Activated CD4-positive, alpha-beta T cell treated with anti-CD3 and anti-CD28 coated beads for 1 hour (primary cell): ENCODE results near the gene PRRG2.
A peak's percentile ranks its signal among the peaks of the same experiment; 100 is the strongest.

Source experiments
- DNase-seq: peaks from one replicate; pipeline ENCODE4 v3.0.0-alpha.2; 2020

PRRG2 gene

DNA sequence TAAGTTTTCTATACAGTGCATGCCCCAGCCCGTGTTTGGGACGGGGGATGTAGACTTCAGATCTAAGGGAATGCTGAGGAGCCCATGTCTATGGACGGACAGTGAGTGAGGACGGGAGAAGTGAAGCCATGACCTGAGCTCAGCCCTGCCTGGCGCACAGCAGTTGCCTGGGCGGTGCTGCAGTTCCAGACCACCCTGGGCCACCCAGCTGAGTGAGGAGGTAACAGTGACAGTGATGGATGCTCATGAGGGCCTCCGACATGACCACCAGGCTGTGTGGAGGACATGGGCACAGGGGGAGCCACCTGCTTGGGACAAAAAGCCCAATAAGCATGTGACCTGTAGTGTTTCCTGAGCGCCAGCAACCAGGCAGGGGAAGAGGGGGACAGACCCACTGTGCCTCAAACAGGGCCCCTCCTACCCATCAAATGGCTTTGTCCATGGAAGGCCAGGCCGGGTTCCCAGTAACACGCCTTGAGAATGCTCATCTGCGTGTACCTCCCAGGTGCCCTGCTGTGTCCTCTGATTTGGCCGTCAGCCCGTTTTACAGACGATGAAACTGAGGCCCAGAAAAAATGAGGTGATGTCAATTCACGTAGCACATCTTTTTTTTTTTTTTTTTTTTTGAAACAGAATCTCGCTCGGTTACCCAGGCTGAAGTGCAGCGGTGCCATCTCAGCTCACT lies 23.3 kb upstream of the PRRG2 start:
- no peak for DNase-seq

DNA sequence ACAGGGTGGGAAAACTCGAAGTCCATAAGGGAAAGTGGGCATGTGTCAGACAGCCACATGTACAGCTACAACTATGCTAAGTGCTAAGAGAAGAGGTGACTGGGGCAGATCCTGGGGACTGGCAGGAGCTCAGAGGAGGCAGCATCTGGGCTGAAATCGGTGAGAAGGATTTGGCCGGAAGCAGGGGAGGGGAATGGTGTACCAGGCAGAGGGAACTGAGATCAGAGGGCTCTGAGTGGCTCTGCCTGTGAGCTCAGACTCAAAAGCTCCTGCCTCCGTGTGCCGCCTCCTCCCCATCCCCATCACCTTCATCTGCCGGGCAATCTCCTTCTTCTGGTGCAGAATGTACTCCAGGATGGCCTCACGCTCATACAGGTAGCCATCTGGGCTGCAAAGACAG lies 22.5 kb upstream of the PRRG2 start:
- no peak for DNase-seq

DNA sequence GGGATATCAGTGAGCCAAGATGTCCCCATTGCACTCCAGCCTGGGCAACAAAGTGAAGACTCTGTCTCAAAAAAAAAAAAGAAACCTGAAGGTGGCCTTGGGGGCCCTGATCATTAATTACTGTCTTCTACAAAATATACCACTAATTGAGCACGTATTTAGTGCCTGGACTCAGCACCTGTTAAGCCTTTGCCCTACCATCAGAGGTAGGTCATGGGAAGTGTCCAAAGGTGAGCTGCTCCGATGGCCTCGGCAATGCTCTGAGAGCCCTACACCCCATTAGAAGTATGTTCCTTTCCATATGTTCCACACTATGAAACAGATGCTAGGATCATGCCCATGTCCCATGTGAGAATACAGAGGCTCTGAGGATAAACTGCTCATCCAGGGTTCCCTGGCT lies 21.7 kb upstream of the PRRG2 start:
- no peak for DNase-seq

DNA sequence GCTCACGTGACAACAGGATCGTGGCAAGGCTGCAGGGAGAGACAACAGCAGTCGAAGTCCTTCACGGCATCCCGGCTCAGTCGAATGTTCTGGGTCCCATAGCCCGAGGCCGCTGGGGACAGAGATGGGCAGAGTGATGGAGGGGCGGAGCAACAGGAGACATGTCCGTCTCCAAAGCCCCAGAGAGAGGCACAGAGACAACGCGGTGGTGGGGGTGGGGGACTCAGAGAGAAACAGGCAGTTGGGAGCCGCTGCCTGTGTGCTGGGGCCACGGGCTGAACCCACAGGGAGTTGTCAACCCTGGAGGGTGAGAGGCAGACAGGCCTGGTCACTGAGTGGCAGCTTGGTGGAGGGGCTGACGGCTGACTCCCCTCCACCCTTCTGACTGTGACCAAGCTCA lies 21.2 kb upstream of the PRRG2 start:
- no peak for DNase-seq

DNA sequence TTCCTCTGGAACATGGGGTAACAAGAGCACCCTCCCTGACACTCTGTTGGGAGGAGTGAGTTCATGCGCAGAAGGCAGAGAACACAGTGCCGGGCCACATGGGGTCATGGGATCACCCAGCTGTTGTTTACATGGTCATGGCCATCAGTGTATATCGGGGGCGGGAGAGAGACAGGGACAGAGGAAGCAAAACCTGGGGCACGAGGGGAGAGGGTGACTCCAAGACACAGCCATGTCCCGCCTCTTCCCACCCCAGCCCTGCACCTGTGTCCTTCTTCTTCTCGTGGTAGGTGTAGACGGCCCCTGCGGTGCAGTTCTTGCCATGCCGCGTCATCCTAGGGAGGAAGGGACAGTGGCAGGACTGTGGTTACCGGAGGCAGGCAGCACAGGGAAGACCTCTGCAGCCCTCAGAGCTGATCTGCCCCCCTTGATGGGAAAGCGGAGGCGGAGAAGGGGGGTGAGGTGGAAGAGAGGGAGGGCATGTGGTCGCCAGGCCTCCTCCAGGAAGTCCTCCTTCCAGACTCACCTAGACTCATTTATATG lies 20.7 kb upstream of the PRRG2 start:
- no peak for DNase-seq

DNA sequence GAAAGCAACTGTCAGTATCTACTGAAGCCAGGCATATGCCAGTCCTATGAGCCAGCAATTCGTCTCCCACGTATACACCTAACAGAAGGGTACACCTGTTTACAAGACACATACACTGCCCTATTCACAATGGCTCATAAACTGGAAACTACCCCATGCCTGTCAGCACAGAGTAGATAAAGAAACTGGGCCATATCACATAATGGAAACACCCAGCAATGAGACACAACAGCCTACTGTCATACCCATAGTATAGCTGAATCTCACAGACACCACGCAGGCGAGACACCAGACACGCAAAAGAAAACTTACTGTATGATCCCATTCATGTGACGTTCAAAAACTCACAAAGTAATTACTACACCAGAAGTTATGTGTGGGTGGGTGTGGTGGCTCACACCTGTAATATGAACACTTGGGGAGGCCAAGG lies 16.5 kb upstream of the PRRG2 start:
- no peak for DNase-seq

DNA sequence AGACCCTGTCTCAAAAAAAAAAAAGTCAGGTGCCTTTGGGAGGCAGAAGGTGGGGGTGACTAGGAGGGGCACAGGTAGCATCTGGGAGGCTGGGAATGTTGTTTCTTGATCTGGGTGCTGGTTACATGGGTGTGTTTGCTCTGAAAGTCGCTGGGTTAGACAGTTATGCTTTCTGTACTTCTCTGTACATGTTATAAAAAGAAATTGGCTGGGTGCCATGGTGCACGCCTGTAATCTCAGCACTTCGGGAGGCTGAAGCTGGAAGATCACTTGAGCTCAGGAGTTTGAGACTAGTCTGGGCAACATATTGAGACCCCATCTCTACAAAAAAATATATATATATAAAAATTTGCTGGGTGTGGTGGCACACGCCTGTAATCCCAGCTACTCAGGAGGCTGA lies 15.9 kb upstream of the PRRG2 start:
- no peak for DNase-seq

DNA sequence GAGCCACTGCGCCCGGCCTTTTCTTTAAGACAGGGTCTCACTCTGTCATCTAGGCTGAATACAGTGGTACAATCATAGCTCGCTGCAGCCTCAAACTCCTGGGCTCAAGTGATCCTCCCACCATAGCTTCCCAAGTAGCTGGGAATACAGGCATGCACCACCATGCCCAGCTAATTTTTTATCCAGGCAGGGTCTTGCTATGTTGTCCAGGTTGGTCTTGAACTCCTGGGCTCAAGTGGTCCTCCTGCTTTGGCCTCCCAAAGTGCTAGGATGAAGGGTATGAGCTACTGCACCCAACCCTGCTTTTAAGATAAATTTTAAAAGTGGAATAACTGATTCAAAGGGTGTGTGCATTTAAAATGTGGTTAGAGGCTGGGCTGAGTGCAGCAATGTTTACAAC lies 14.8 kb upstream of the PRRG2 start:
- DNase-seq = no peak

DNA sequence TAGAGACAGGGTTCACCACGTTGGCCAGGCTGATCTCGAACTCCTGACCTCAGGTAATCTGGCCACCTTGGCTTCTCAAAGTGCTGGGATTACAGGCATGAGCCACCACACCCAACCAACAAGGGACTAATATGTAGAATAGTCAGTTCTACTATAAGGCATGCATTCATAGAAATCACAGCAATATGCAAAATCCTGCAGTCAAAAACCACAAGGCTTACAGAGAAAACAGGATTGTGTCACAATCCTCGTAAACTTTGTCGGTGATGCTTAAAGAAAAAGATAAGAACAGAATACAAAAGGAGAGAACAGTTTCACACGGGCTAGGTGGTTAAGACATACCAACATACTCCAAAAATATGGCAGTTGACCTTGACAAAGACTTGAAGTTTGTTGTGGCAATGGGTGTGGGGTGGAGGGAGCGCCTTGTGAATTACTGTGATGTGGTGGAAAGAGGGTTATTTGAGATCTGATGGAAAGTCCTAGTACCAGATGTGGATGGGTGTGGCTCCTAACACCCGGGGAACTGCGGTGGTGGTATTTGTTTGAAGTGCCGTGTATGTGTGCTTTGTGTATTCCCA lies 13.2 kb upstream of the PRRG2 start:
- DNase-seq = peak; percentile 54

DNA sequence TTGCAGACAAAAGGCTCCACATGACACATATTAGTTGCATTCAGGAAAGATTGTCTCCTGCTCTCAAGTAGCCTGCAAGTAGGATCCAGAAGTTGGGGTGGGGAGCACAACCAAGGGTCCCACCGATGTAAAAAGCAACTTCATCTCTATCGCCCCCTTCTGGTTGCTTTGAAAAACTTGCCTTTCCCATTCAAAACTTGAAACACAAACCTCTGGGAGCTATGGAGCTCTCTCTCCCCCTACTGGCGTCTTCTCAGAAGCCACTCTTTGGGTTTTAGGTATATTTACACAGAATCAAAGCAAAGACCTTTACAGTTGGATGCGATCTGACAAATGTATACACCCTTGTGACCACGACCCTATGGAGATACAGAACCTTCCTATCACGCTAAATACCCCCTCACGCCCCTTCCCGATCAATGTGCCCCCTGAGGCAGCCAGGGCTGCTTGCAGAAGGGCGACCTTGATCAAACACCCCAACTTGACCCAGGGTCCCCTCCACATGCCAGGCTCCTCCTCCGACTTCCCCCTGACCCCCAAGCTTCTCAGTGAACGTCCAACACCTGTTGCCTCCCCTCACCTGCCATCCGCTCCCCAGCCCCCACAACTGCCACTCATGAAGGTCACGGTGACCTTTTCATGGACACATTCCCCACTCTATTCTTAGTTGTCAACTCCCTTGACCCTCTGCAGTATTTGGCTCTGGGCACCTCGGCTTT lies 10.8 kb upstream of the PRRG2 start:
- DNase-seq = peak; percentile 55

DNA sequence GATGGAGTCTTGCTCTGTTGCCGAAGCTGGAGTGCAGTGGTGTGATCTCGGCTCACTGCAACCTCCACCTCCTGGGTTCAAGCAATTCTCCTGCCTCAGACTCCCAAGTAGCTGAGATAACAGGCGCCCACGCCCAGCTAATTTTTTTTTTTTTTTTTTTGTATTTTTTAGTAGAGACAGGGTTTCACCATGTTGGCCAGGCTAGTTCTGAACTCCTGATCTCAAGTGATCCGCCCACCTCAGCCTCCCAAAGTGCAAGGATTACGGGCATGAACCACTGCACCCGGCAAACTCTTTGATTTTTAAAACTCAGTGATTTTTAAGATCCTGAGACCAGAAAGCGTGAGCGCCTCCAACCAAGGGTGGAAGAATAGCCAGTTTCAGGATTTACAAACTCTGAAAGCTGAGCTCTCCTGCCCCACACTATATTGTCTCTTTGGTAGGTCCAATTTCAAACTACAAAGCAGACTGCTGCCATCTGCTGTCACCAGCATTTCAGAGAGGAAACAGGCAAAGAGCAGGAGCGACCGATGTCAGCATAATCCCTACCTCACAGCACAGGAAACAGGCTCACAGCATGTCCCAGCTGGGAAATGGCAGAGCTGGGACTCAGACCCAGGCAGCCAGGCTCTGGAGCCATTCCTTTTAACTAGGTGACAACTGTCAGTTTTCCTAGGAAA lies 10.0 kb upstream of the PRRG2 start:
- no peak for DNase-seq

DNA sequence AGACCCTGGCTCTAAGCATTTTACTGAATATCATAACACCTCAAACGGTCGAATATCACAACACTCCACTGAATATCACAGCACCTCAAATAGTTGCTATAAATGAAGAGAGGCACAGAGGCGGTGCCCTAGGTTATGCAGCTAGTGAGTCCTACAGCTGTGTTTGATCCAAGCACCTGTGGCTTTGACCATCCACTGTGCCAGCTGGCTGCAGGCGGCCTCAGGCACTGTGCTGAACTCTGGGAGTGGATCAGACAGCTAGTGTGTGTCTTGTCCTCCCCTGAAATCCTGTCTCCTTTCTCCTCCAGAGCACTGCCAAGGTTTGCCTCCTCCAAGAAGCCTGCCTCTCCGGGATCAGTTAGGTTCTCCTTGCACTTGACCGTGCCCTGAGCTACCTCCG lies 8.1 kb upstream of the PRRG2 start:
- DNase-seq = no peak

DNA sequence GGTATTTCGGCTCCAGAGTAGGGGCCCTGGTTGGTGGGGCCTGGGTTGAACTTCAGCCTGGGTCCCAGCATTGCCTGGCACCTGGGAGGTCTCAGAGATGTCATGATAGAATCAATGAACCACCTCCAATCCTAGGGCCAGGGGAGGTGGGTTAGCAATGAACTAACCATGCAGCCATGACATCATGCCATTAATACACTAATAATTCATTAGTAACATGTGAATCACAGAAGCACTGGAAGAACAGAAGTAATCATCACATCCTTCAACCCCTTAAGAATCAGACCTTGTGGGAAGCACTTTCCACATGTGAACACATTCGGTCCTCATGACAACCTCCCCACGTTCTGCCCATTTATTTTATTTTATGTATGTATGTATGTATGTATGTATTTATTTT lies 7.7 kb upstream of the PRRG2 start:
- DNase-seq = no peak

DNA sequence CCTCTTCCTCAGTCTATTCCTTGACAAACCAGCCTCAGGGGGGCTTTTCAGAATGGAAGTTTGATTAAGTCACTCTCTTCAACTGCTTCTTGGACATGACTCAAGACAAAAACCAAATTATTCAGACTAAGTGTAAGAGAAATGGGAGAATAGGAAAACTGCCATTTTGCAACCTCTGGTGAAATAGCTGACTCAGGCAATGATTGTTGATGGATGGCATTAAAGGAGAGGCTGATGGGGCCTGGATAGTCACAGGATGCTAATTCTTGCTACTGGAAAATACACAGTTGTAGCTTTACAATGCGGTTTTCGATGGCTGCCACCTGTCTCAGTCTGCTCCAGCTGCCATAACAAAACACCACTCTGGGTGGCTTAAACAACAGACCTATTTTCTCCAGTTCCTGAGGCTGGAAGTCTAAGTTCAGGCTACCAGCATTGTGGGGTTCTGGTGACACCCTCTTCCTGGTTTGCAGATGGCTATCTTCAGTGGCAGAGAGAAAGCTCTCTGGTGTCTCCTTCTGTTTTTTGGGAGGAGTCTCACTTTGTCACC lies 6.8 kb upstream of the PRRG2 start:
- no peak for DNase-seq

DNA sequence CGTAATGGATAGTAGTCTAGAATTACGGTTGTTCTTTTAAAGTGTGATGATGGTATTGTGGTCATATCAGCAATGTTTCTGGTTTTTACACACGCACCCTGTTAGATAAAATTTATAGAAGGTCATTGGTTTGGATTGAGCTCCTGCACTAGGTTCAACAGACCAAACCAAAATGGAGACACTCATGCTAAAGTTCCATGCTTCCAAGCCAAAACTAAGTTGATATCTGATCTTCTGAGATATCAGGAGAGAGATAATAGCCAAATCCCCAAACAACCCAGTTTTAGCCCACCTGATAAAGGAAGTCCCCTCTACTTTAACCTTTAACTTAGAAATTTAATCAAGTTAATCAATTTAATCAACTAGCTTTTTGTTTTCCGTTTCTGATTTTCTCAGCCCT lies 1.9 kb upstream of the PRRG2 start:
- no peak for DNase-seq

DNA sequence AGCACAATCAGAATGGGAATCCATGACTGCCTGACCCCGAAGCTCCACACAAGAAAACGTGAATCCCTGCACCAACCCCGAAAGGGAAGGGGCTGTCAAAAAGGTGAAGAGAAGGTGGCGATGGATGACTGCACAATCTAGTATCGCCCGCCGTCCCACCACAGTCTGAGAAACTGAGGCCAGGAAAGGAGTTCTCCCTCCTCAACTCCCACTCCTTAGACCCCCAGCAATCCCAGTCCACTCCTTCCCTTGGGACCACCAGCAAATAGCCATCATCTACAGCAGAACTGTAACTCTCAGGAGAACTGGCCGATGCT lies 1.2 kb upstream of the PRRG2 start:
- no peak for DNase-seq

DNA sequence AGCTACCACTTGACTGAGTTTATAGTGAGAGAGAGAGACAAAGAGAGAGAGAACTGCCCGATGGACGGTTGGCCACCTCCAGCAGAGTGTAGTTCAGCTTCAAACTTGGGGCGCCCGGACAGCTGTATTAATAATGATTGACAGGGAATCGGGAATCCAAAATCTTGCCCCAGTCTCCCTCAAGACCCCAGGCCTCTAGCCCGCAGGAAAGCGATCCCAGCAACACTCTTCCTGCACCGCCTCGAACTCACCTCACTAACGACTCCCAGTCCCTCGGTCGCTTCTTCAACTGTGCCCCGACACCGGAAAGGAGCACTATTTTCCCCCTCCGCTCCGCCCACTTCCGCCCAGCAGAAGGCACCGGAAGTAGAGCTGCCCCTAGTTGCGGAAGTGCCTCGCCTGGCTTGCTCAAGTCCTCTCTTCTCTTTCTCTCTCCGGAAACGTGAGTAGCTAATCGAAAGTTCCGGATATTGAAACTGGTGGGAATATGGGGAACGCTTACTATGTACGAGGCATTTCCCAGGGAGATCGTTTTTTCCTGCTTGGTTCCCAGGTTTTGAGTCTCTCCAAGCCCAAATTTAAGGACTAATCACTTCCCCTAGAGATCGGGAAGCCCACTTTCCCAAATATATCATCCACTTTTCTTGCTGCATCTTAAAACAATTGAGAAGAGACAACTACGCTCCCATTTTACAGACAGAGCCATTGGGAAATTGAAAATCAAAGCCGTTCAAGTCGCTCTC lies 681 bp upstream of the PRRG2 start, which contains the start of gene NOSIP:
NOSIP (minus strand) TSS at position 293 of the 743 bp plus-strand sequence. CDS start 19,865 bp downstream, outside the sequence.
- peak; percentile 95 for DNase-seq

DNA sequence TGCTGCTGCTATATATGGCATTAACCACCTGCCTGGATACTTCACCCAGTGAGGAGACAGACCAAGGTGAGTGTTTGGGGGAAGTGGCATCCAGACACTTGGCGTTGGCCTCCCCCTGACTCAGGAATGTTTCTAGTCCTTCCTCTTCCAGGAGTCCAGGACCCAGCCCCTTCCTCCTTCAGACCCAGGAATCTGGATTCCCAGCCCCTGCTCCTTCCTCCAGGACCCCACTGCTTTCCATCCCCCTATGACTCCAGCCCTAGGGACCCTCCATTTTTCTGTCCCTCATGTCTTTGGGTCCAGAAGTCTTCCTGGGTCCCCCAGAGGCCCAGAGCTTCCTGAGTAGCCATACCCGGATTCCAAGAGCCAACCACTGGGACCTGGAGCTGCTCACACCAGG lies 2.1 kb downstream of the PRRG2 start:
- DNase-seq = no peak

DNA sequence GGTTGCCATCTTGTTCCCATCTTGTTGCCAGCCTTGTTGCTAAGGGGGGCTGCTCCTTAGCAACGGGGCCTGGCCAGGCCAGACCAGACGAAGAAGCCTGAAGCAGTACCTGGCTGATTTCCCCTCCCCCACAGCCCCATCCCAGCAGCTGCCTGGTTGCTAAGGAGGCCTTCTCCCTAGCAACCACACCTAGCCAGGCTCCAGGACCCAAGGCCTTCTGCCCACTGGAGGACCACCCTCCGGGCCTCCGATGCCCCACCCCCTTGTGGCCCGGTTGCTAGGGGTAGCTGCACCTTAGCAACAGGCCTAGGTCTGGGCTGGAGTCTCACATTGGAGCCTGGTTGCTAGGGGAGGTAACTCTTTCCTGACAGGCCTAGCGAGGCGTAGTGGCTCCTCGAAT lies 3.9 kb downstream of the PRRG2 start:
- no peak for DNase-seq

DNA sequence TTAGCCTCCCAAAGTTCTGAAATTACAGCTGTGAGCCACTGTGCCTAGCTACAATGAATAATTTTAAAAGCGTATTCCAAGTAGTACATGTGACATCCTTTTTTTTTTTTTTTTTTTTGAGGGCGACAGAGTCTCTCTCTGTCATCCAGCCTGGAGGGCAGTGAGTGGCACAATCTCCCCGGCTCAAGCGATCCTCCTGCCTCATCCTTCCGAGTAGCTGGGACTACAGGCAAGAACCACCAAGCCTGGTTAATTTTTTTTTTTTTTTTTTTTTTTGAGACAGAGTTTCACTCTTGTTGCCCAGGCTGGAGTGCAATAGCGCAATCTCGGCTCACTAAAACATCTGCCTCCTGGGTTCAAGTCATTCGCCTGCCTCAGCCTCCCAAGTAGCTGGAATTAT lies 6.1 kb downstream of the PRRG2 start:
- no peak for DNase-seq

DNA sequence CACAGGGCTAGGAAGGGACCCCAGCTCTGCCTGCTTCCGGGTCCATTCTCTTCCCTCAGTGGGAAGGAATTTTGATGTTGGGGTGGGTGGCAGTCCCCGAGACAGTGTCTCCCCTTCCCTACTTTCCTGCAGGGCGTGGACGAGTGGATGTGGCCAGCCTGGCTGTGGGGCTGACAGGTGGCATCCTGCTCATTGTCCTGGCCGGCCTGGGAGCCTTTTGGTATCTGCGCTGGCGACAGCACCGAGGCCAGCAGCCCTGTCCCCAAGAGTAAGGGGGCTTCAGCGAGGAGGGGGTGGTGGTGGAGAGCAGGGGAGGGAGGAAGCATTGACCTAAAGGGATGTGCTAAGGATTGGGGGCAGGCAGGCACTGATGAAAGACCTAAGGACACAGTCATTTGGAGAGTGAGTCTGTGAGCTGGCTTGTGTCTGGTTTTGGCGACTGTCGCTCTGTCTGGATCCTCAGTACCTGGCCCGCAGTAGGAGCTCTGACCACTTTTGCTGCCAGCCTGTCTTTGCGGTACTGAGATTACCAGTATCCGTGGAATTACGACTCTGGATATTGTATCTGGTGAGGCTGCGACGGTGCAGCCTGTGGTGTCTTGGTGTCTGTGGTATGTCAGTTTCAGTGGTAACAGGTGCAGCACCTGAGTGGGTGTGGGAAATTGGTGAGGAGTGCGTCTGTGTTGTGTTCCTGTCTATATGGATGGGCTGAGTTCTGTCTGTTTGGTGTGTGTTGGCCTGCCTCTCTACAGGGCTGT lies 7.4 kb downstream of the PRRG2 start:
- DNase-seq = no peak

DNA sequence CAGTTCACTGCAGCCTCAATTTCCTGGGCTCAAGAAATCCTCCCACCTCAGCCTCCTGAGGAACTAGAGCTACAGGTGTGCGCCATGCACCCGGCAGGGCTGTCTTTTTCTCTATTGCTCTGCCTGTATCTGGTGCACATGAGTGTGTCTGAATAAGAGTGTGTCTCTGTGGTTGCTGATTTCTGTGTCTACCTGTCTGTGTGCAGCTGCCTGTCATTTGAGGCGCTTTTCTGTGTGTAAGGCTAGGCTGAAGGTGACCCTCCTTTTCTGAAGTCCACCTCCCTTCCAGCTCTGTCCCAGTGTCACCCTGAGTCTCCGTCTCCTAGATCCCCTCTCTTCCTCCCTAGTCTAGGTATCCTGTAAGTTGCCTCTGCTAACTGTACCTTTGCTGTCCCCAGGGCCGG lies 8.4 kb downstream of the PRRG2 start:
- DNase-seq = no peak
